A549 (cell line): ENCODE results near the gene FAM171A1.

ENCODE experiments used
- CHD2 ChIP-seq: fragments of 150-350 bp; IDR thresholded peaks from 2 replicates; pipeline ENCODE4 v1.6.1; 2014; ENCODE audit warnings: low read length; ENCODE audit not compliant: partially characterized antibody
- CTCF ChIP-seq: fragments of >200 bp; sonication (Bioruptor Twin); formaldehyde crosslinking; IDR thresholded peaks from 3 replicates; pipeline ENCODE4 v1.5.1; 2016
- EHMT2 ChIP-seq: fragments of 200-600 bp; sonication (generic); IDR thresholded peaks from 2 replicates; pipeline ENCODE4 v1.6.1; 2016; ENCODE audit warnings: antibody characterized with exemption, low read depth, mild to moderate bottlenecking, moderate library complexity
- ELK1 ChIP-seq: fragments of 150-350 bp; IDR thresholded peaks from 2 replicates; pipeline ENCODE4 v1.6.1; 2014; ENCODE audit warnings: low read depth, mild to moderate bottlenecking, low read length
- EP300 ChIP-seq, 2 experiments: fragments of >200 bp; sonication (Bioruptor Twin); formaldehyde crosslinking; IDR thresholded peaks; 2 replicates in 1 of 2; 3 replicates in 1 of 2; pipeline ENCODE4 v1.6.1; 2016 to 2017
- JUN ChIP-seq, 2 experiments: fragments of >200 bp; sonication (Bioruptor Twin); formaldehyde crosslinking; IDR thresholded peaks; 2 replicates in 1 of 2; 3 replicates in 1 of 2; pipeline ENCODE4 v1.6.1; 2016 to 2017
- MAFK ChIP-seq: fragments of 450-650 bp; IDR thresholded peaks from 2 replicates; pipeline ENCODE4 v1.6.1; 2014; ENCODE audit not compliant: partially characterized antibody
- POLR2A ChIP-seq: IDR thresholded peaks from 2 replicates; pipeline ENCODE4 v1.6.1; 2012; ENCODE audit warnings: mild to moderate bottlenecking, low read length
- POLR2AphosphoS2 ChIP-seq: conservative IDR thresholded peaks from 2 replicates; pipeline ENCODE4 v1.6.1; 2012; ENCODE audit warnings: low read length, improper control_type of control experiment, inconsistent platforms
- SMC3 ChIP-seq: fragments of >200 bp; sonication (Bioruptor Twin); formaldehyde crosslinking; IDR thresholded peaks from 3 replicates; pipeline ENCODE4 v1.6.1; 2018; ENCODE audit warnings: inconsistent platforms
- TP53 ChIP-seq: fragments of 250-450 bp; sonication (Bioruptor Pico); IDR thresholded peaks from 2 replicates; pipeline ENCODE4 v1.5.0; 2021; ENCODE audit warnings: mild to moderate bottlenecking, moderate library complexity
- USF2 ChIP-seq: fragments of 450-650 bp; IDR thresholded peaks from 2 replicates; pipeline ENCODE4 v1.6.1; 2014; ENCODE audit warnings: antibody characterized with exemption
- TF ChIP-seq, protein P1 (sequence below): fragments of 200-600 bp; sonication (generic); IDR thresholded peaks from 2 replicates; pipeline ENCODE4 v1.6.1; 2016; ENCODE audit warnings: antibody characterized with exemption, mild to moderate bottlenecking, moderate library complexity

DNA sequence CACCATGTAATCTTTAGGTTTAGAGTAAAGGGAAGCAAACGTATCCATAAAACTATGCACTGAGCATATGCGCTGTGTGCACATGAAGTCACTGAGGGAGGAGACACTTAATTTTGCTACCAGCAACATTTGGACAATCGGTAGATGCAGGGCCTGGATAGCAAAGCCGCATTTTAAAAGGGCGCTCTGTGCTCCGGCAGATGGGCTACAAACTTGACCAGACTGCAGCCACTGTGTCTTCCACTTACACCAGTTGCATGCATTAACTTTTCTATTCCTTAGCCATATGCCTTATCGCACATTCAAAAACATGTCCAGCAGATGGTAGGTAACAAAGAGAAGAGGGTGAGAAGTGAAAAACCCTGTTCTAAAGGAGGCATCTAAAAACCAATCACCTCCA lies 18.3 kb downstream of the FAM171A1 start:
- TF ChIP-seq EHMT2 (no peak), POLR2A (no peak), USF2 (no peak), EP300 (IDR thresholded peaks at IDR 0.05) (no peak), ELK1 (no peak), CTCF (no peak), CHD2 (no peak), JUN (IDR thresholded peaks at IDR 0.05) (no peak), POLR2AphosphoS2 (no peak), SMC3 (no peak), MAFK (no peak), TP53 (CRISPR knock-in tag) (no peak)
- TF ChIP-seq, protein P1, sequence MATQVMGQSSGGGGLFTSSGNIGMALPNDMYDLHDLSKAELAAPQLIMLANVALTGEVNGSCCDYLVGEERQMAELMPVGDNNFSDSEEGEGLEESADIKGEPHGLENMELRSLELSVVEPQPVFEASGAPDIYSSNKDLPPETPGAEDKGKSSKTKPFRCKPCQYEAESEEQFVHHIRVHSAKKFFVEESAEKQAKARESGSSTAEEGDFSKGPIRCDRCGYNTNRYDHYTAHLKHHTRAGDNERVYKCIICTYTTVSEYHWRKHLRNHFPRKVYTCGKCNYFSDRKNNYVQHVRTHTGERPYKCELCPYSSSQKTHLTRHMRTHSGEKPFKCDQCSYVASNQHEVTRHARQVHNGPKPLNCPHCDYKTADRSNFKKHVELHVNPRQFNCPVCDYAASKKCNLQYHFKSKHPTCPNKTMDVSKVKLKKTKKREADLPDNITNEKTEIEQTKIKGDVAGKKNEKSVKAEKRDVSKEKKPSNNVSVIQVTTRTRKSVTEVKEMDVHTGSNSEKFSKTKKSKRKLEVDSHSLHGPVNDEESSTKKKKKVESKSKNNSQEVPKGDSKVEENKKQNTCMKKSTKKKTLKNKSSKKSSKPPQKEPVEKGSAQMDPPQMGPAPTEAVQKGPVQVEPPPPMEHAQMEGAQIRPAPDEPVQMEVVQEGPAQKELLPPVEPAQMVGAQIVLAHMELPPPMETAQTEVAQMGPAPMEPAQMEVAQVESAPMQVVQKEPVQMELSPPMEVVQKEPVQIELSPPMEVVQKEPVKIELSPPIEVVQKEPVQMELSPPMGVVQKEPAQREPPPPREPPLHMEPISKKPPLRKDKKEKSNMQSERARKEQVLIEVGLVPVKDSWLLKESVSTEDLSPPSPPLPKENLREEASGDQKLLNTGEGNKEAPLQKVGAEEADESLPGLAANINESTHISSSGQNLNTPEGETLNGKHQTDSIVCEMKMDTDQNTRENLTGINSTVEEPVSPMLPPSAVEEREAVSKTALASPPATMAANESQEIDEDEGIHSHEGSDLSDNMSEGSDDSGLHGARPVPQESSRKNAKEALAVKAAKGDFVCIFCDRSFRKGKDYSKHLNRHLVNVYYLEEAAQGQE = no peak
